Ishikawa (cell line): ENCODE measurements around the gene ZNF365.

Experiments
- CEBPB ChIP-seq: IDR thresholded peaks from 2 replicates; pipeline ENCODE4 v1.6.1; 2012
- CREB1 ChIP-seq: IDR thresholded peaks from 2 replicates; pipeline ENCODE4 v1.6.1; 2012; ENCODE audit warnings: low read depth
- FOXM1 ChIP-seq: IDR thresholded peaks from 2 replicates; pipeline ENCODE4 v1.6.1; 2012; ENCODE audit warnings: low read depth, borderline replicate concordance
- NFIC ChIP-seq: IDR thresholded peaks from 2 replicates; pipeline ENCODE4 v1.6.1; 2012
- RAD21 ChIP-seq: IDR thresholded peaks from 2 replicates; pipeline ENCODE4 v1.6.1; 2012; ENCODE audit warnings: low read depth
- TAF1 ChIP-seq: IDR thresholded peaks from 2 replicates; pipeline ENCODE4 v1.6.1; 2012; ENCODE audit warnings: low read depth, mild to moderate bottlenecking
- TCF12 ChIP-seq: IDR thresholded peaks from 2 replicates; pipeline ENCODE4 v1.6.1; 2012; ENCODE audit warnings: low read depth
- YY1 ChIP-seq: IDR thresholded peaks from 2 replicates; pipeline ENCODE4 v1.6.1; 2012; ENCODE audit warnings: low read depth
- ZBTB7A ChIP-seq: IDR thresholded peaks from 2 replicates; pipeline ENCODE4 v1.6.1; 2012; ENCODE audit warnings: low read depth
- TF ChIP-seq, protein P1 (sequence below): IDR thresholded peaks from 2 replicates; pipeline ENCODE4 v1.6.1; 2012
- TF ChIP-seq, protein P2 (sequence below): IDR thresholded peaks from 2 replicates; pipeline ENCODE4 v1.6.1; 2012; ENCODE audit warnings: low read depth, mild to moderate bottlenecking

DNA sequence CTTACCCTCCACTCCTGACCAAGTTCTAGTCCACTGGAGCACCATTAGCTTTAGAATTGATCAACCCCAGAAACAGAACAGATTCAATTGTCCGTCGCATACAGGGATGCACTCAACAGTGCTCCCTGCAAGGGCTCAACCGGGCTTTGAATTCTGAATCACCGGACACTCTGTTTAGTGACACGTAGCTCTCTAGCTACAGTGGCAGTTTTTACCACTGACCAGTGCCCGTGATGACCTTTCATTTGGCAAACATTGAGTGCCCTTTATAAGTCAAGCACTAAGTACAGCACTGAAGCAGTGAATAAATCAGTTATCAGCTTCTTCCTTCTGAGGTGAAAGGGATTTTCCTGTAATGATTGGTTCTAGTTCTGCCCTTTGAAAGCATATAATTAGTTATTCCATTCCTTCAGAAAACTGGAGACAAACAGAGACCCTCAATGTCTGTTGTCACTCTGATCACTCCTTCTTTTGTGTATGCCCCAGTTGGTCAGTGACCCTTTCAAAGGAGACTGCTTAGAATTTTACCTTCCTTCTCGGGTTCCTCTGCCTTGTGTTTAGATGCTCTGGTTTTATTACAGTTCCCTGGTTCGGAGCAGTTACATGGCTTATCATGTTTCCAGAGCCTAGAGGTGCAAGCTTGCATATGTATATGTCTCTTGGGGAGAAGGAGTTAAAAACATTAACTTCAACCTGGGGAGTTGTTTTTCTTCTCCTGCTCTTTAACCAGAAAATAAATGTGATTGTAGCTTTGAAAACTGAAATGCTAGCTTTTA, 68.9 kb downstream of the ZNF365 start:
- TF ChIP-seq TCF12, result no peak
- TF ChIP-seq CREB1, result no peak
- TF ChIP-seq, protein P1, sequence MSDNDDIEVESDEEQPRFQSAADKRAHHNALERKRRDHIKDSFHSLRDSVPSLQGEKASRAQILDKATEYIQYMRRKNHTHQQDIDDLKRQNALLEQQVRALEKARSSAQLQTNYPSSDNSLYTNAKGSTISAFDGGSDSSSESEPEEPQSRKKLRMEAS, result no peak
- no peak for TF ChIP-seq FOXM1
- no peak for TF ChIP-seq RAD21
- no peak for TF ChIP-seq CEBPB
- no peak for TF ChIP-seq ZBTB7A
- no peak for TF ChIP-seq YY1
- TF ChIP-seq, protein P2, sequence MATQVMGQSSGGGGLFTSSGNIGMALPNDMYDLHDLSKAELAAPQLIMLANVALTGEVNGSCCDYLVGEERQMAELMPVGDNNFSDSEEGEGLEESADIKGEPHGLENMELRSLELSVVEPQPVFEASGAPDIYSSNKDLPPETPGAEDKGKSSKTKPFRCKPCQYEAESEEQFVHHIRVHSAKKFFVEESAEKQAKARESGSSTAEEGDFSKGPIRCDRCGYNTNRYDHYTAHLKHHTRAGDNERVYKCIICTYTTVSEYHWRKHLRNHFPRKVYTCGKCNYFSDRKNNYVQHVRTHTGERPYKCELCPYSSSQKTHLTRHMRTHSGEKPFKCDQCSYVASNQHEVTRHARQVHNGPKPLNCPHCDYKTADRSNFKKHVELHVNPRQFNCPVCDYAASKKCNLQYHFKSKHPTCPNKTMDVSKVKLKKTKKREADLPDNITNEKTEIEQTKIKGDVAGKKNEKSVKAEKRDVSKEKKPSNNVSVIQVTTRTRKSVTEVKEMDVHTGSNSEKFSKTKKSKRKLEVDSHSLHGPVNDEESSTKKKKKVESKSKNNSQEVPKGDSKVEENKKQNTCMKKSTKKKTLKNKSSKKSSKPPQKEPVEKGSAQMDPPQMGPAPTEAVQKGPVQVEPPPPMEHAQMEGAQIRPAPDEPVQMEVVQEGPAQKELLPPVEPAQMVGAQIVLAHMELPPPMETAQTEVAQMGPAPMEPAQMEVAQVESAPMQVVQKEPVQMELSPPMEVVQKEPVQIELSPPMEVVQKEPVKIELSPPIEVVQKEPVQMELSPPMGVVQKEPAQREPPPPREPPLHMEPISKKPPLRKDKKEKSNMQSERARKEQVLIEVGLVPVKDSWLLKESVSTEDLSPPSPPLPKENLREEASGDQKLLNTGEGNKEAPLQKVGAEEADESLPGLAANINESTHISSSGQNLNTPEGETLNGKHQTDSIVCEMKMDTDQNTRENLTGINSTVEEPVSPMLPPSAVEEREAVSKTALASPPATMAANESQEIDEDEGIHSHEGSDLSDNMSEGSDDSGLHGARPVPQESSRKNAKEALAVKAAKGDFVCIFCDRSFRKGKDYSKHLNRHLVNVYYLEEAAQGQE, result no peak
- TF ChIP-seq NFIC, result no peak
- TF ChIP-seq TAF1, result no peak
